ENCODE results near the gene IL19.

DNA sequence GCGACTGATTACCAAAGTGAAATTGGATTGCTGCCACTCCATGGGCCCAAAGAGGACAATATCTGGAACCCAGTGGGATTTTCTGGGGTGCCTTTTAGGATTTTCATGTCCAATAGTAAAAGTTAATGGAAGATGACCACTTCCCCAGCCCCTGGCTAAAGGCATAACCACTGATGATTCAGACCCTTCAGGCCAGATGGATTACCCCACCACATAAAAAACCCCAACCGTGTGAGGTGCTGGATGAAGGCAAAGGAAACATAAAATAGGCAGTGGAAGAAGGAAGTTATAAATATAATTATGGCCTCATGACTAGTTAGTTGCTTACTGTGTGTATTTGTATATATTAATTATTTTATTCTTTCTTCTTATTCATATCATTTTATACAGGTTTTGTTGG, 41.9 kb downstream of the IL19 start:
- TF ChIP-seq ZNF565 (CRISPR knock-in tag; conservative IDR thresholded peaks at IDR 0.05; ENCODE audit: low read depth) (no peak), ZFP30 (CRISPR knock-in tag; IDR thresholded peaks at IDR 0.05) (no peak), ZNF70 (CRISPR knock-in tag; IDR thresholded peaks at IDR 0.05) (no peak), ARNTL (CRISPR knock-in tag; IDR thresholded peaks at IDR 0.05; ENCODE audit: borderline replicate concordance, low read depth) (no peak), GLIS3 (CRISPR knock-in tag; IDR thresholded peaks at IDR 0.05) (no peak), SNAI2 (CRISPR knock-in tag; IDR thresholded peaks at IDR 0.05) (no peak), CREB5 (CRISPR knock-in tag; IDR thresholded peaks at IDR 0.05; ENCODE audit: low read depth) (no peak), ZFP3 (CRISPR knock-in tag; IDR thresholded peaks at IDR 0.05) (no peak)
- TF ChIP-seq, protein P1, sequence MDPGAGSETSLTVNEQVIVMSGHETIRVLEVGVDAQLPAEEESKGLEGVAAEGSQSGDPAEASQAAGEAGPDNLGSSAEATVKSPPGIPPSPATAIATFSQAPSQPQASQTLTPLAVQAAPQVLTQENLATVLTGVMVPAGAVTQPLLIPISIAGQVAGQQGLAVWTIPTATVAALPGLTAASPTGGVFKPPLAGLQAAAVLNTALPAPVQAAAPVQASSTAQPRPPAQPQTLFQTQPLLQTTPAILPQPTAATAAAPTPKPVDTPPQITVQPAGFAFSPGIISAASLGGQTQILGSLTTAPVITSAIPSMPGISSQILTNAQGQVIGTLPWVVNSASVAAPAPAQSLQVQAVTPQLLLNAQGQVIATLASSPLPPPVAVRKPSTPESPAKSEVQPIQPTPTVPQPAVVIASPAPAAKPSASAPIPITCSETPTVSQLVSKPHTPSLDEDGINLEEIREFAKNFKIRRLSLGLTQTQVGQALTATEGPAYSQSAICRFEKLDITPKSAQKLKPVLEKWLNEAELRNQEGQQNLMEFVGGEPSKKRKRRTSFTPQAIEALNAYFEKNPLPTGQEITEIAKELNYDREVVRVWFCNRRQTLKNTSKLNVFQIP (CRISPR knock-in tag; IDR thresholded peaks at IDR 0.05; ENCODE audit: borderline replicate concordance, low read depth), result no peak
- TF ChIP-seq, protein P2, sequence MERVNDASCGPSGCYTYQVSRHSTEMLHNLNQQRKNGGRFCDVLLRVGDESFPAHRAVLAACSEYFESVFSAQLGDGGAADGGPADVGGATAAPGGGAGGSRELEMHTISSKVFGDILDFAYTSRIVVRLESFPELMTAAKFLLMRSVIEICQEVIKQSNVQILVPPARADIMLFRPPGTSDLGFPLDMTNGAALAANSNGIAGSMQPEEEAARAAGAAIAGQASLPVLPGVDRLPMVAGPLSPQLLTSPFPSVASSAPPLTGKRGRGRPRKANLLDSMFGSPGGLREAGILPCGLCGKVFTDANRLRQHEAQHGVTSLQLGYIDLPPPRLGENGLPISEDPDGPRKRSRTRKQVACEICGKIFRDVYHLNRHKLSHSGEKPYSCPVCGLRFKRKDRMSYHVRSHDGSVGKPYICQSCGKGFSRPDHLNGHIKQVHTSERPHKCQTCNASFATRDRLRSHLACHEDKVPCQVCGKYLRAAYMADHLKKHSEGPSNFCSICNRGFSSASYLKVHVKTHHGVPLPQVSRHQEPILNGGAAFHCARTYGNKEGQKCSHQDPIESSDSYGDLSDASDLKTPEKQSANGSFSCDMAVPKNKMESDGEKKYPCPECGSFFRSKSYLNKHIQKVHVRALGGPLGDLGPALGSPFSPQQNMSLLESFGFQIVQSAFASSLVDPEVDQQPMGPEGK (CRISPR knock-in tag; IDR thresholded peaks at IDR 0.05; ENCODE audit: borderline replicate concordance), result no peak
